ENCODE measurements around the gene TEAD2.
A peak's percentile ranks its signal among the peaks of the same experiment; 100 is the strongest.
"Not testable (repeated sequence)": the region's sequence is repeated elsewhere in the genome, so short reads cannot be mapped to it uniquely, and the experiment has no call there.

Gene TEAD2

DNA sequence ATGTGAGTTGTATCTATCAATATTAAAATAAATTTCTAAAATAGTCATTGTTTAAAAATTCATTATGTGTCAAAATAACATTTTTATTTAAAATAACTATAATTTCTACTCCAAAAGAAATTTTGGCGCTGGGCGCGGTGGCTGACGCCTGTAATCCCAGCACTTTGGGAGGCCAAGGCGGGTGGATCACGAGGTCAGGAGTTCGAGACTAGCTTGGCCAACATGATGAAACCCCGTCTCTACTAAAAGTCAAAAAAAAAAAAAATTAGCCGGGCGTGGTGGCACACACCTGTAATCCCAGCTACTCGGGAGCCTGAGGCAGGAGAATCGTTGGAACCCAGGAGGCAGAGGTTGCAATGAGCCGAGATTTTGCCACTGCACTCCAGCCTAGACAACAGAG lies 36.5 kb downstream of the TEAD2 start:
- DNase-seq (ENCODE audit: low spot score in 2 of 2); H3K9me3 Mint-ChIP-seq; H3K27me3 Mint-ChIP-seq: not testable (repeated sequence)
- peak; percentile 3 for ATAC-seq (ENCODE audit: low read depth)
- Mint-ChIP-seq H3K36me3 (peaks cover 35% of the 10 kb centered on the region), H3K4me3 (peak overlapping the region; percentile 72), H3K4me1 (peaks cover 43% of the 10 kb centered on the region), H3K27ac (peak overlapping the region; percentile 98)

DNA sequence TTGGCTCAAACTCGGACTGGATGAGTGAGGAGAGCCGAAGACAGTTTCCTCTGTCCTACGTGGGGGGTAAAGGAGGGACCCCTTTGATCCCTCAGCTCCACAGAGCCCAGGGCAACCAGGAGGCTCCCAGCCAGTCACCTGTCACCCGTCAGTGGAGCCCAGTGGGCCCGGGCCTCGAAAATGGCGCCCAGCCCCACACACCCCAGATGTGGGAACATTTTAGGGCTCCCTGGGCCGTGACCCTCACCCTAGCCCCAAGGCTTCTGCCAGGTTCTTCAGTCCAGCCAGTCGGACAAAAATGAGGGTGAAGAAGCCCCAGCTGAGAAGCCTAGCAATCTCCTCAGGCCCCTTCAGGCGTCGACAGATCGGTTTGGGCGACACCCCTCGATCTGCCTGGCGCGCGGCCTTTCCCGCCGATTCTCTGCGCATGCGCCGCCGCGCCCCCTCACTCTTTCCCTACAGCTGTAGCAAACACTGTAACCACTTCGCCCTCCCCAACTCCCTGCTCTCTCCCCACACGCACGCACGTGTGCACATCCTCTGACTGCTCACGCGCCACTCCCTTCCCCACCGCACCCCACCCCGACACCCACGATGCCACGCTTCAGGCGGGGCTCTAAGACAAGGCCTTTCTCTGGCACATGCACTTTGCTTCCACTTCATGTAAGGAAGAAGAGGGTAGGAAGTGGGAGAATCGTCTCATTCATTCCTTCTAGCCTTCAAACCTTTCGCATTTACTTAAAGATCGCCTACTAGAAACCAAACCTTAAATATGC lies 37.2 kb downstream of the TEAD2 start, which contains the start of gene SLC6A16:
TSS of gene SLC6A16 (minus strand) at position 391 of the 776 bp plus-strand sequence. CDS start 13,844 bp downstream, outside the sequence.
- Mint-ChIP-seq H3K9me3 (peaks cover 1% of the 10 kb centered on the region), H3K27ac (peak within 1 kb of the TSS; percentile 98), H3K36me3 (peaks cover 31% of the 10 kb centered on the region), H3K4me1 (peaks cover 37% of the 10 kb centered on the region), H3K4me3 (peak within 1 kb of the TSS; percentile 72), H3K27me3 (no peaks in the 10 kb centered on the region)
- no peak for ATAC-seq (ENCODE audit: low read depth)
- no peak for DNase-seq (ENCODE audit: low spot score in 2 of 2)

DNA sequence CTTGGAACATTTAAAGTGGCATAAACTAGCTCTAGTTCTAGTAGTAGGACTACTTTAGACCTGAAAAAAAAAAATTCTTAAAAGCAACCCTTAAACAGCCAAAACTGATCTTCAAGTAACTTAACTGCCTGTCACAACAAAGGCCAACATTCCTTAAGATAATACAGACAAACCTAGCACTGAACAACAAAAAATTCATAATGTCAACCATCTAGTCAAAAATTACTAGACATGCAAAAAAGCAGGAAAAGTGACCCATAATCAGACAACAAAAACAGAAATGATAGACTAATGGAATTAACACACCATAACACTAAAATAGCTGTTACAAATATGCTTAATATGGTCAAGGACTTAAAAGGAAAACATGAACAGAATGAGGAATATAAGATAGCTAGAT lies 43.9 kb downstream of the TEAD2 start:
- ATAC-seq (ENCODE audit: low read depth) (no peak), DNase-seq (ENCODE audit: low spot score in 2 of 2) (no peak)
- Mint-ChIP-seq H3K27ac (no peak overlapping the region), H3K9me3 (peaks cover 9% of the 10 kb centered on the region), H3K4me3 (no peak overlapping the region), H3K27me3 (no peaks in the 10 kb centered on the region), H3K4me1 (peaks cover 18% of the 10 kb centered on the region), H3K36me3 (peaks cover 36% of the 10 kb centered on the region)

DNA sequence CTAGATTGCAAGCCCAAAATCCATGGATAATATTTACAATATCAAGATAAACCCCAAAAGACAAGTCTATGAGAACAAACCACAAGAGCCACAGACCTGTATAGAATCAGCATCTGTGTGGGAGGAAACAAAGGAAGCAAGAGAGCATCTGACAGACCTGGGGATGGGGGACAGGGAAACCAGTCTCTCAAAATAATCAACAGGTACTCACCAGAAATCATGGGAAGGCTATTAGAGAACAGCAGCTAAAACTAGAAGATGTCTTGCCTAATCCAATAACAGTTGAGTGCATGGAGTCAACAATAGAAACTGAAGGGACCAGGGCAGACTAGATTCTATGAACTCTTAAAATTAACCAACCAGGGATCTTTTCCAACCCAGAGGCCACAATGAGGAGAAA lies 45.9 kb downstream of the TEAD2 start:
- Mint-ChIP-seq H3K9me3 (peaks cover 9% of the 10 kb centered on the region), H3K4me1 (peaks cover 20% of the 10 kb centered on the region), H3K27me3 (no peaks in the 10 kb centered on the region), H3K36me3 (peaks cover 32% of the 10 kb centered on the region), H3K27ac (no peak overlapping the region), H3K4me3 (no peak overlapping the region)
- ATAC-seq (ENCODE audit: low read depth): no peak
- no peak for DNase-seq (ENCODE audit: low spot score in 2 of 2)

DNA sequence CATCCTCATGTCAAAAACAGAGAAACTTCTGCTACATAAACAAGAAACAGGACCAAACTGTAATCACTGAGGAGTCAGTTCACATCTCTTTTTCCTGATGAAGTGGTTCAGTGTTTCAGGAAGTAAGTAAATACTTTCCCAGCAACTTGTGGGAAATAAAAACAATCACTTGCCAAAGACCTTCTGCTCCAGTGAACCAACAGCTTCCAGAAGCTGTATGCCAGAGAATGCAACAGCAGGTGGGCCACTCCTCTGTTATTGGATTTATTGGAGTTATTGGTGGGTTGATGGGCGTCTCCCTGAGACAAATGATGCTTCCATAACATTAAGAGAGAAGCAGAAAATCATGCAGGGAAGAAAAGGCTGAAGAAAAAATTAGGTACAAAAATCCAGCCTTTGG lies 47.1 kb downstream of the TEAD2 start:
- peaks cover 20% of the 10 kb centered on the region for H3K4me1 Mint-ChIP-seq
- no peaks in the 10 kb centered on the region for H3K27me3 Mint-ChIP-seq
- H3K4me3 Mint-ChIP-seq: no peak overlapping the region
- peaks cover 39% of the 10 kb centered on the region for H3K36me3 Mint-ChIP-seq
- no peak overlapping the region for H3K27ac Mint-ChIP-seq
- H3K9me3 Mint-ChIP-seq: peaks cover 9% of the 10 kb centered on the region
- no peak for DNase-seq (ENCODE audit: low spot score in 2 of 2)
- ATAC-seq (ENCODE audit: low read depth): no peak

DNA sequence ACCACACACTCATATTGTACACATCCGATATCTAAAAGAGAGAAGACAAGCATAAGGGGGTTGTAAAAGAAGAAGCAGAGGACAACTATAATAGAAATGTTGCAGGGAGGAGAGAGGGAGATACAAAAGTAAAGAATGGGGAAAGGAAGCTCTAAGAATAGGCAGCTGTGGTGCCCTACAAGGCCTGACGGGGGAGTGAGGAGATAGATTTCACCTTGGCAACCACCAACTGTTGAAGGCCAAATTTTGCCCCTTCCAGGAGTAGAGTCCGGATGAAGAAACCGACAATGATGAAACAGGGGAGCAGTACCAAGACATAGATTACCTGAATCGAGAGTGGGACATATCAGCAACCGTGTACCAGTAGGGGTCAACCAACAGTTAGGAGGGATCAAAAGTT lies 53.1 kb downstream of the TEAD2 start:
- H3K4me1 Mint-ChIP-seq: peaks cover 20% of the 10 kb centered on the region
- no peaks in the 10 kb centered on the region for H3K9me3 Mint-ChIP-seq
- no peak for DNase-seq (ENCODE audit: low spot score in 2 of 2)
- no peak overlapping the region for H3K4me3 Mint-ChIP-seq
- peaks cover 27% of the 10 kb centered on the region for H3K36me3 Mint-ChIP-seq
- peak overlapping the region; percentile 82 for H3K27ac Mint-ChIP-seq
- ATAC-seq (ENCODE audit: low read depth): no peak
- H3K27me3 Mint-ChIP-seq: no peaks in the 10 kb centered on the region

DNA sequence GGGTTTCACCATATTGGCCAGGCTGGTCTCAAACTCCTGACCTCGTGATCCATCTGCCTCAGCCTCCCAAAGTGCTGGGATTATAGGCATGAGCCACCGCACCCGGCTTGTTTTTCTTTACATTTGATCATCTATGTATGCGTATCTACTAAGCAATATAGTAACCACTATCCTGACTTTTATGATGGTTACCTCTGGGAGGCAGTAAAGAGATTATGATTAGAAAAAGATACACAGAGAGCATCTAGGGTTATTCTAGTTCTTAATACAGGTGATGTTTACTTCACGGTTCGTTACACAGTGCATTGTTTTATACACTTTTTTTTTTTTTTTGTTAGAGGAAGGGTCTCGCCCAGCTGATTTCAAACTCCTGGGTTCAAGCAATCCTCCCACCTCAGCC lies 55.5 kb downstream of the TEAD2 start:
- H3K4me1 Mint-ChIP-seq: peaks cover 24% of the 10 kb centered on the region
- H3K27me3 Mint-ChIP-seq, H3K9me3 Mint-ChIP-seq, H3K4me3 Mint-ChIP-seq: not testable (repeated sequence)
- ATAC-seq (ENCODE audit: low read depth) (peak; percentile 96), DNase-seq (ENCODE audit: low spot score in 2 of 2) (peak in 1 of 2 donors; percentile 32)
- H3K27ac Mint-ChIP-seq: peak overlapping the region; percentile 41
- H3K36me3 Mint-ChIP-seq: peaks cover 33% of the 10 kb centered on the region

DNA sequence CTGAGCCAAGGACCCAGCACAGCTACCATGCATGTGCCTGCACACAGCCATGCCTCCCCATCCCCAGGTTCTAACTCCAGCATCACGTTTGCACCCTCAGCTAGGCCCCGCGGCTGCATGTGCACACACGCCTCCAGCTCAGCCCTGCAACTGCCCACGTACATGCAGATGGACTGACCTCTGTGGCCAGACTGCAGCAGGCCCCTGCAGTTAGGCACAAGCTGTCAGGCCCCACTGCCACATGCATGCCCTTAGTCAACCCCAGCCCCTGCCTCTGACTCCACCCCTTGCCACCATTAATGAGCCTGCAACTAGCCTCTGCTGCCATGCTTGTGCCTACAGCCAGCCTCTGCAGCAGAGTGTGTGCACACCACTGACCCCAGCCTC lies 60.4 kb downstream of the TEAD2 start:
- no peaks in the 10 kb centered on the region for H3K27me3 Mint-ChIP-seq
- ATAC-seq (ENCODE audit: low read depth) (no peak), DNase-seq (ENCODE audit: low spot score in 2 of 2) (no peak)
- H3K27ac Mint-ChIP-seq: no peak overlapping the region
- peaks cover 5% of the 10 kb centered on the region for H3K9me3 Mint-ChIP-seq
- peaks cover 19% of the 10 kb centered on the region for H3K4me1 Mint-ChIP-seq
- peak overlapping the region; percentile 11 for H3K4me3 Mint-ChIP-seq
- H3K36me3 Mint-ChIP-seq: peaks cover 19% of the 10 kb centered on the region

DNA sequence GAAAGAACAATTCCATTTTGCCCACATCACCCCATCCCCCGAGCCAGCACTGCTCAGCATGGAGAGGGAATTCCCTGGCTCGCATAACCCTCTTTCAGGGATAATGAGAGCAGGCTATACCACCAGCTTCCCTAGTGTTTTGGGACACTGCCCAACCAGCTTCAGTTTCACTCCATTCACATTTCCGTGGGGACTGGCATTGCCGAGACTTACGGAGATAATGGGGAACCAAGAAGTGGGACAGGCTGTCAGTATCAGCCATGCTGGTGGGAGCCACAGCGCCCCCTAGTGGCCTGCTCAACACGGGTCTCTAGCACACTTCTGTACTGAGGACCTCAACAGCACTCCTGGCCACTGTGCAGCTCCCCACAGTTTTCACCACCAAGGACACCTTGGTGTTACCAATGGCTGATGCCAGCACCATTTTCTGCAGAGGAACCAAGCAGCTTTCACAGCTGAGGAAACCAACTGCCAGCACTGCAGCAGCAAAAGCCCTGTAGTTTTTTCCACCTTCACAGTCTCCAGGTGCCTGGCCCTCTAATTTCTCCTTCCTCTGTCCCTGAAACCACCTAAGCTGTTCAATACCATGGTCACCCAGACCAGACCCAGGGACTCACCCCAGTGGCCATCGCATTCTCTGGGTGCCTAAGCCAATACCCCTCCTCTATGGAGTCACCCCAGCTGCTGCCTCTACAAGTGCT lies 60.9 kb downstream of the TEAD2 start:
- Mint-ChIP-seq H3K36me3 (peaks cover 19% of the 10 kb centered on the region), H3K27ac (no peak overlapping the region), H3K4me3 (peak overlapping the region; percentile 68), H3K9me3 (peaks cover 5% of the 10 kb centered on the region), H3K4me1 (peaks cover 16% of the 10 kb centered on the region), H3K27me3 (no peaks in the 10 kb centered on the region)
- DNase-seq (ENCODE audit: low spot score in 2 of 2): peak; percentile 82 to 83
- ATAC-seq (ENCODE audit: low read depth): peak; percentile 100

DNA sequence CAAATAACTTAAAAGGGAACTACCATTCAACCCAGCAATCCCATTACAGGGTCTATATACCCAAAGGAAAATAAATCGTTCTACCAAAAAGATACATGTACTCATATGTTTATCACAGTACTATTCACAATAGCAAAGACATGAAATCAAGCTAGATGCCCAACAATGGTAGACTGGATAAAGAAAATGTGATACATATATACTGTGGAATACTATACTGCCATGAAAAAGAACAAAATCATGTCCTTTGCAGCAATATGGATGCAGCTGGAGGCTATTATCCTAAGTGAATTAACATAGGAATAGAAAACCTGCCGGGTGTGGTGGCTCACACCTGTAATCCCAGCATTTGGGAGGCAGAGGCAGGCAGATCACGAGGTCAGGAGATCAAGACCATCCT lies 63.6 kb downstream of the TEAD2 start:
- not testable (repeated sequence) for DNase-seq (ENCODE audit: low spot score in 2 of 2); ATAC-seq (ENCODE audit: low read depth); H3K4me3 Mint-ChIP-seq; H3K27ac Mint-ChIP-seq; H3K27me3 Mint-ChIP-seq; H3K9me3 Mint-ChIP-seq
- Mint-ChIP-seq H3K36me3 (peaks cover 13% of the 10 kb centered on the region), H3K4me1 (peaks cover 14% of the 10 kb centered on the region)

DNA sequence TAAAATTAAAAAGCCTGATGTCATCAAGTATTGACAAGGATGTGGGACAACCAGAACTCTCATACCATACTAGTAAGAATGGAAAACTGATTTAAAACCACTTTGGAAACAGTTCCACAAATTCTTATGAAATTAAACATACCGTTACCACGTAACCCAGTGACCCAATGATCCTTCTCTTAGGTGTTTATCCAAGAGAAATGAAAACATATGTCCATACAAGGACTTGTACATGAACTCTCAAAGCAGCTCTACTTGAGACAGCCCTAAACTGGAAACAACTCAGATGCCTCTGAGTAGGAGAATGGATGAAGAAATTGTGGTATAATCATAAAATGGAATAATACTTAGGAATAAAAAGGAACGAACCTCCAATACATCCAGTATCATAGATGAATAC lies 64.8 kb downstream of the TEAD2 start:
- no peak overlapping the region for H3K4me3 Mint-ChIP-seq
- DNase-seq (ENCODE audit: low spot score in 2 of 2): no peak
- ATAC-seq (ENCODE audit: low read depth): no peak
- H3K4me1 Mint-ChIP-seq: peaks cover 12% of the 10 kb centered on the region
- no peak overlapping the region for H3K27ac Mint-ChIP-seq
- H3K36me3 Mint-ChIP-seq: peaks cover 9% of the 10 kb centered on the region
- no peaks in the 10 kb centered on the region for H3K27me3 Mint-ChIP-seq
- no peaks in the 10 kb centered on the region for H3K9me3 Mint-ChIP-seq

DNA sequence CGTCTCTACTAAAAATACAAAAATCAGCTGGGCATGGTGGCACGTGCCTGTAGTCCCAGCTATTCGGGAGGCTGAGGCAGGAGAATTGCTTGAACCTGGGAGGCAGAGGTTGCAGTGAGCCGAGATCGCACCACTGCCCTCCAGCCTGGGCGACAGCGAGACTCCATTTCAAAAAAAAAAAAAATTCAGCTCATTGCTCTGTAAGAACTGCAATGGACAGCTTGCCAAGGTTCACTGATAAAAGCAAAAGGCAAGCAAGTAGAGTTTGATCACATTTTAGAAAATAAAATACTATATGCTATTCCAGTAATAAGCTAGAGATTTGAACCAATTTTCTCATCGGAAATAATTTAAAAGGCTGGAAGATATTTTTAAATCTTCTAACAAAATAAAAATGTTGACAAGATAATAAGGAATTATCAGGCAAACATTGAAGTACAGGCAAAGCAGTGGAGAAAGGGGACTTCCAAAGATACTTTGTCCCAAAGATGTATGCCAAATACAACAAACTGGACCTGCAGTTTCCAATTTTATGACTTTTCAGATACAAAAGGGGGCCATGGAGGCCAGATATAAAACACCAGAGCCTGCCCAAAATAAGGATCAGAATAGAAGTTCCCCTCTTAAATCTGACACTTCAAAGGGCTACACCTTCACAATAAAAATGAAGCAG lies 66.9 kb downstream of the TEAD2 start:
- no peak overlapping the region for H3K4me3 Mint-ChIP-seq
- no peaks in the 10 kb centered on the region for H3K27me3 Mint-ChIP-seq
- DNase-seq (ENCODE audit: low spot score in 2 of 2) (no peak), ATAC-seq (ENCODE audit: low read depth) (no peak)
- H3K27ac Mint-ChIP-seq: no peak overlapping the region
- H3K36me3 Mint-ChIP-seq: peaks cover 7% of the 10 kb centered on the region
- no peaks in the 10 kb centered on the region for H3K9me3 Mint-ChIP-seq
- peaks cover 1% of the 10 kb centered on the region for H3K4me1 Mint-ChIP-seq

DNA sequence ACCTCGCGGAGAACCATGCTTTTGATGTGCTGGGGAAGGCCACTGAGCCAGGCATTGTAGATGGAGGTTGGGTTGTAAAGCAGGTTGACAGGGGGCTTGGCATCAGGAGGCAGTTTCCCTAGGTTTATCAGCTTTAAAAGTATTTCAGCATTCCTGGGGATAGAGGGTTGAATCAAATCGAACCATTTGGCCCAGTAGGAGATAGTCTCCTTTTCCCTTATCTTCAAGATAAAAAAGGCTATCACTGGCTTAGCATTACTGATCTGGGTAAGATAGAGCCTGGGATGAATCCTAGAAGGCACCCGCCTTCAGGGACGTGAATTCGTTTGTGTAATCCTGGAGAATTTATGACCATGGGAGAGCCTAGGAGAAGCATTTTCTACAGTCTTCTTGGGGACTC lies 67.8 kb downstream of the TEAD2 start:
- H3K27ac Mint-ChIP-seq: no peak overlapping the region
- no peaks in the 10 kb centered on the region for H3K9me3 Mint-ChIP-seq
- DNase-seq (ENCODE audit: low spot score in 2 of 2) (no peak), ATAC-seq (ENCODE audit: low read depth) (no peak)
- H3K4me3 Mint-ChIP-seq: no peak overlapping the region
- H3K27me3 Mint-ChIP-seq: no peaks in the 10 kb centered on the region
- no peaks in the 10 kb centered on the region for H3K4me1 Mint-ChIP-seq
- H3K36me3 Mint-ChIP-seq: peaks cover 7% of the 10 kb centered on the region

Data from memory B cell (primary cell).